GM12878 (cell line): ENCODE measurements around the gene RPUSD1. TPM values are rescaled to one million over a fixed set of nuclear protein-coding genes. Genes with fewer than 3 reads are reported as not detected.

ENCODE experiments used
- ATAC-seq: fragments of 200-7000 bp; cut with Tn5 transposase; 3 replicates; pipeline ENCODE4 v1.9.1; 2020; ENCODE audit warnings: mild to moderate bottlenecking, moderate library complexity
- BruUV-seq: library from RNA; stranded (reverse); fragments of 400-500 nt; replicated peaks from 2 replicates; lab custom pipeline; 2021; lab: Mats Ljungman, UMichigan
- CTCF ChIA-PET: fragments of 300-600 bp; sonication (Branson Sonifier 250); formaldehyde crosslinking; extraction: SDS; loops from one replicate; lab custom pipeline; 2021; ENCODE audit warnings: inconsistent platforms; lab: Yijun Ruan, JAX
- POLR2A ChIA-PET: fragments of 350-600 bp; formaldehyde crosslinking; extraction: SDS; loops from one replicate; lab custom pipeline; 2021; ENCODE audit warnings: inconsistent platforms; lab: Charles Lee
- RAD21 ChIA-PET: fragments of 300-600 bp; sonication (Branson Sonifier 250); formaldehyde crosslinking; loops from one replicate; lab custom pipeline; 2023; ENCODE audit warnings: antibody characterized with exemption; ENCODE audit not compliant: unreplicated experiment; lab: Charles Lee
- SMC1A ChIA-PET: fragments of 300-600 bp; sonication (Branson Sonifier 250); formaldehyde crosslinking; loops from one replicate; lab custom pipeline; 2023; ENCODE audit not compliant: unreplicated experiment, uncharacterized antibody; lab: Charles Lee
- DNase-seq: peaks from one replicate; pipeline ENCODE4 v3.0.0-alpha.2; 2011; ENCODE audit warnings: low read depth, low spot score
- FAIRE-seq: peaks from 3 replicates; lab custom pipeline; 2011; peaks lifted over from hg19 to GRCh38; lab: Jason Lieb, UNC
- H2AFZ ChIP-seq: 2 replicates; pipeline ENCODE4 v1.6.0; 2011; ENCODE audit warnings: low read depth, low read length, control low read depth; ENCODE audit not compliant: control insufficient read depth
- H3K27ac ChIP-seq: 2 replicates; pipeline ENCODE4 v1.5.1; 2011; ENCODE audit warnings: control low read depth; ENCODE audit not compliant: control insufficient read depth, insufficient read depth
- H3K27me3 ChIP-seq, 2 experiments: replicated peaks in 1 of 2; 2 replicates each; pipeline versions ENCODE4 v1.6.0 to v1.6.1; 2011; ENCODE audit warnings: low read length in 1 of 2; ENCODE audit not compliant: control insufficient read depth in 2 of 2, insufficient read depth in 2 of 2
- H3K36me3 ChIP-seq, 2 experiments: 2 replicates each; pipeline ENCODE4 v1.5.1; 2011; ENCODE audit warnings: low read length in 1 of 2; ENCODE audit not compliant: control insufficient read depth in 2 of 2, insufficient read depth in 2 of 2
- H3K4me1 ChIP-seq: 2 replicates; pipeline ENCODE4 v1.6.1; 2011; ENCODE audit warnings: mild to moderate bottlenecking, low read length, moderate library complexity, mixed read lengths; ENCODE audit not compliant: control insufficient read depth, insufficient read depth
- H3K4me2 ChIP-seq: 2 replicates; pipeline ENCODE4 v1.6.0; 2011; ENCODE audit warnings: control low read depth; ENCODE audit not compliant: control insufficient read depth, insufficient read depth
- H3K4me3 ChIP-seq: fragments of 200-600 bp; sonication (generic); 2 replicates; pipeline ENCODE4 v1.5.1; 2016
- H3K79me2 ChIP-seq: 2 replicates; pipeline ENCODE4 v1.6.0; 2011; ENCODE audit warnings: low read length; ENCODE audit not compliant: control insufficient read depth, insufficient read depth
- H3K9ac ChIP-seq: 2 replicates; pipeline ENCODE4 v1.8.0; 2011; ENCODE audit warnings: low read length, control low read depth, mixed read lengths; ENCODE audit not compliant: control insufficient read depth, insufficient read depth
- H3K9me3 ChIP-seq: replicated peaks from 3 replicates; pipeline ENCODE4 v1.5.1; 2011; ENCODE audit warnings: mild to moderate bottlenecking, low read length; ENCODE audit not compliant: control insufficient read depth, insufficient read depth
- H4K20me1 ChIP-seq: 2 replicates; pipeline ENCODE4 v1.6.0; 2011; ENCODE audit not compliant: control insufficient read depth, insufficient read depth
- CREM ChIP-seq: IDR thresholded peaks from 2 replicates; pipeline ENCODE4 v1.6.1; 2014; ENCODE audit warnings: antibody characterized with exemption, low read depth
- EED ChIP-seq: sonication (generic); IDR thresholded peaks from 2 replicates; pipeline ENCODE4 v1.6.1; 2016; ENCODE audit warnings: antibody characterized with exemption, low read depth
- JUNB ChIP-seq: IDR thresholded peaks from 2 replicates; pipeline ENCODE4 v1.6.1; 2016; ENCODE audit warnings: antibody characterized with exemption, mild to moderate bottlenecking
- NKRF ChIP-seq: fragments of 450-650 bp; conservative IDR thresholded peaks from 2 replicates; pipeline ENCODE4 v1.6.1; 2017; ENCODE audit warnings: mild to moderate bottlenecking, moderate library complexity
- RUNX3 ChIP-seq: IDR thresholded peaks from 2 replicates; pipeline ENCODE4 v1.6.1; 2012; ENCODE audit warnings: low read length, inconsistent platforms
- SP1 ChIP-seq: IDR thresholded peaks from one replicate; pipeline ENCODE4 v1.6.1; 2011; ENCODE audit warnings: low read depth, low read length
- YY1 ChIP-seq: IDR thresholded peaks from 2 replicates; pipeline ENCODE4 v1.6.1; 2011; ENCODE audit warnings: low read depth, mild to moderate bottlenecking, low read length
- WGBS: methylation state at CpG from one replicate; pipeline ENCODE4 v1.1.6; 2016; ENCODE audit warnings: low lambda C conversion rate; ENCODE audit not compliant: insufficient replicate concordance, insufficient coverage; ENCODE audit errors: missing lambda C conversion rate; 5-methylcytosine and 5-hydroxymethylcytosine counted together
- in situ Hi-C: fragments of 300-500 bp; cut with MboI; formaldehyde crosslinking; loops from 9 replicates; pipeline ENCODE4 v1.14.3; 2018; ENCODE audit warnings: mixed read lengths
- intact Hi-C: fragments of 100-400 bp; cut with micrococcal nuclease; formaldehyde crosslinking; loops from one replicate; pipeline ENCODE4 v1.14.2; 2022; ENCODE audit not compliant: unreplicated experiment
- polyA plus RNA-seq, 11 experiments: library from polyadenylated mRNA; depleted of rRNA in 4 of 11; unstranded in 6 of 11; stranded (reverse) in 5 of 11; fragments of >200 nt; fragmentation: Nextera tagmentation in 4 of 11; fragmentation: Illumina TruSeq in 1 of 11; extraction: Ambion mirVana in 4 of 11; extraction: Trizol in 1 of 11; gene quantifications; 1 replicate in 1 of 11; 2 replicates in 10 of 11; pipeline versions ENCODE4 v1.2.1 to v1.2.3, GENCODE V29; 2011 to 2016; ENCODE audit warnings: inconsistent platforms in 2 of 11, missing spikeins in 2 of 11, low read depth in 1 of 11
- total RNA-seq, 4 experiments: library from RNA; depleted of rRNA in 3 of 4; stranded (reverse); fragments of >200 nt in 3 of 4; fragmentation: Illumina TruSeq in 1 of 4; extraction: Trizol in 1 of 4; gene quantifications; 2 replicates each; pipeline versions ENCODE4 v1.2.1 to v1.2.3, GENCODE V29; 2013 to 2021

The RPUSD1 gene
- total and polyA plus RNA-seq, 10 of the 15 experiments (the other 5 are each of a cell fraction or from before 2014, with no cell fraction given): 0.55 to 49.9 (median 21.1) TPM

GRCh38 chr16:735982-736453 is 52.2 kb downstream of the RPUSD1 start:
- ChIA-PET POLR2A (interaction anchor here (0.9 to 7.3 kb wide), 3 partner anchors 9 to 41 kb away, joined by 3 to 60 read pairs (median 3); partner anchors contain the start of genes CCDC78 and HAGHL), RAD21 (no interaction called here), CTCF (interaction anchor here (1.4 to 3.5 kb wide), 3 partner anchors 14 to 23 kb away, joined by 3 to 17 read pairs (median 13); partner anchors contain the start of gene ANTKMT), SMC1A (interaction anchor here (1.2 kb wide), 1 partner anchor 15 kb away, joined by 3 read pairs; the partner anchor contains the start of gene ANTKMT)
- in situ Hi-C loops: no loop called here
- TF ChIP-seq RUNX3: peak; percentile 76
- peak; percentile 35 for TF ChIP-seq EED
- peak; percentile 88 for TF ChIP-seq YY1
- TF ChIP-seq CREM: peak; percentile 43; the same call in 1 of the 2 replicates
- TF ChIP-seq SP1: no peak
- no peak for TF ChIP-seq NKRF
- peak; percentile 69 for TF ChIP-seq JUNB
- FAIRE-seq: peak; percentile 98
- intact Hi-C loops: no loop called here
- Histone ChIP-seq H3K4me3 (no peak overlapping the region), H3K4me2 (peak overlapping the region; percentile 79), H3K27ac (peak overlapping the region; percentile 83), H3K4me1 (peaks cover 42% of the 10 kb centered on the region), H3K9ac (peak overlapping the region; percentile 56), H4K20me1 (no peaks in the 10 kb centered on the region), H3K9me3 (no peaks in the 10 kb centered on the region), H3K36me3 (peaks cover 7 to 9% of the 10 kb centered on the region in 2 experiments; a peak in 3 of 4 replicates), H2AFZ (no peak overlapping the region), H3K79me2 (peaks cover 16% of the 10 kb centered on the region), H3K27me3 (no peaks in the 10 kb centered on the region)
- 2% methylated on average over 13 of the region's 13 CpGs for WGBS
- no TSS peak for BruUV-seq
- no peak for DNase-seq
- no peak for ATAC-seq
